AG09309 (cell line): ENCODE measurements around the gene BABAM1.
A peak's percentile ranks its signal among the peaks of the same experiment; 100 is the strongest.

Experiments used
- DNase-seq: peaks from one replicate; pipeline ENCODE4 v3.0.0-alpha.2; 2010; ENCODE audit warnings: low read depth
- H3K4me3 ChIP-seq: 2 replicates; pipeline ENCODE4 v1.5.1; 2011; ENCODE audit warnings: mild to moderate bottlenecking, low read depth, low read length, moderate library complexity; ENCODE audit not compliant: control insufficient read depth
- TF ChIP-seq, protein P1 (sequence below): IDR thresholded peaks from 2 replicates; pipeline ENCODE4 v1.5.1; 2011; ENCODE audit warnings: mild to moderate bottlenecking, low read depth, low read length, inconsistent platforms; ENCODE audit not compliant: insufficient read depth, control insufficient read depth; ENCODE audit errors: missing control alignments

The BABAM1 gene

DNA sequence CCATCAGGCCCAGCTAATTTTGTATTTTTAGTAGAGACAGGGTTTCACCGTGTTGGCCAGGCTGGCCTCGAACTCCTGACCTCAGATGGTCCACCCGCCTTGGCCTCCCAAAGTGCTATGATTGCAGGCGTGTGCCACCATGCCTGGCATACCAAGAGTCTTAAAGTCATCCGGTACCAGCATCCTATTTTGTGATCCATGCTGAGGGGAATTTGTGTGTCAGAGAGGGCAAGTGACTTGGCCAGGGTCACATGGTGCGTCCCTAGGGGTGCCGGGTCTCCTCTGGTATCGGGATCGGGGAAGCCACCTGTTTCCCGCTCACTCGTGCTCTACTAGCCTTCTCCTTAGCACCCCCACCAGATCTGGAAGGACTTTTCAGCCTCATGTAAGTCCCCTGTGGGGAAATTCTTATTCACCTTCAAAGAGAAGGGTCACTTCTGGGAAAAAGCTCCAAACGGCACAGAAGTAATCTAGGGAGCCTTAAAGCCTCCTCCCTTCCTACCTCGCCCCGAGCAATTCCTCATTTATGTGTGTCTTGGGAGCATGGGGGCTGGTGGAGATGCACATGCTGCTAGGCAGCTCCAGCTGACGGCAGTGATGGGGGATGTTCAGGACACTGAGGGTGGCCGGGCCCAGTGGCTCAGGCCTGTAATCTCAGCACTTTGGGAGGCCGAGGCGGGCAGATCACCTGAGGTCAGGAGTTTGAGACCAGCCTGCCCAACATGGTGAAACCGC, 8.4 kb downstream of the BABAM1 start:
- no peak for DNase-seq
- TF ChIP-seq, protein P1, sequence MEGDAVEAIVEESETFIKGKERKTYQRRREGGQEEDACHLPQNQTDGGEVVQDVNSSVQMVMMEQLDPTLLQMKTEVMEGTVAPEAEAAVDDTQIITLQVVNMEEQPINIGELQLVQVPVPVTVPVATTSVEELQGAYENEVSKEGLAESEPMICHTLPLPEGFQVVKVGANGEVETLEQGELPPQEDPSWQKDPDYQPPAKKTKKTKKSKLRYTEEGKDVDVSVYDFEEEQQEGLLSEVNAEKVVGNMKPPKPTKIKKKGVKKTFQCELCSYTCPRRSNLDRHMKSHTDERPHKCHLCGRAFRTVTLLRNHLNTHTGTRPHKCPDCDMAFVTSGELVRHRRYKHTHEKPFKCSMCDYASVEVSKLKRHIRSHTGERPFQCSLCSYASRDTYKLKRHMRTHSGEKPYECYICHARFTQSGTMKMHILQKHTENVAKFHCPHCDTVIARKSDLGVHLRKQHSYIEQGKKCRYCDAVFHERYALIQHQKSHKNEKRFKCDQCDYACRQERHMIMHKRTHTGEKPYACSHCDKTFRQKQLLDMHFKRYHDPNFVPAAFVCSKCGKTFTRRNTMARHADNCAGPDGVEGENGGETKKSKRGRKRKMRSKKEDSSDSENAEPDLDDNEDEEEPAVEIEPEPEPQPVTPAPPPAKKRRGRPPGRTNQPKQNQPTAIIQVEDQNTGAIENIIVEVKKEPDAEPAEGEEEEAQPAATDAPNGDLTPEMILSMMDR: no peak
- H3K4me3 ChIP-seq: no peak overlapping the region

GRCh38 chr19:17279436-17279835, 12.2 kb downstream of the BABAM1 start:
- DNase-seq: no peak
- H3K4me3 ChIP-seq: no peak overlapping the region
- TF ChIP-seq, protein P1: no peak

DNA sequence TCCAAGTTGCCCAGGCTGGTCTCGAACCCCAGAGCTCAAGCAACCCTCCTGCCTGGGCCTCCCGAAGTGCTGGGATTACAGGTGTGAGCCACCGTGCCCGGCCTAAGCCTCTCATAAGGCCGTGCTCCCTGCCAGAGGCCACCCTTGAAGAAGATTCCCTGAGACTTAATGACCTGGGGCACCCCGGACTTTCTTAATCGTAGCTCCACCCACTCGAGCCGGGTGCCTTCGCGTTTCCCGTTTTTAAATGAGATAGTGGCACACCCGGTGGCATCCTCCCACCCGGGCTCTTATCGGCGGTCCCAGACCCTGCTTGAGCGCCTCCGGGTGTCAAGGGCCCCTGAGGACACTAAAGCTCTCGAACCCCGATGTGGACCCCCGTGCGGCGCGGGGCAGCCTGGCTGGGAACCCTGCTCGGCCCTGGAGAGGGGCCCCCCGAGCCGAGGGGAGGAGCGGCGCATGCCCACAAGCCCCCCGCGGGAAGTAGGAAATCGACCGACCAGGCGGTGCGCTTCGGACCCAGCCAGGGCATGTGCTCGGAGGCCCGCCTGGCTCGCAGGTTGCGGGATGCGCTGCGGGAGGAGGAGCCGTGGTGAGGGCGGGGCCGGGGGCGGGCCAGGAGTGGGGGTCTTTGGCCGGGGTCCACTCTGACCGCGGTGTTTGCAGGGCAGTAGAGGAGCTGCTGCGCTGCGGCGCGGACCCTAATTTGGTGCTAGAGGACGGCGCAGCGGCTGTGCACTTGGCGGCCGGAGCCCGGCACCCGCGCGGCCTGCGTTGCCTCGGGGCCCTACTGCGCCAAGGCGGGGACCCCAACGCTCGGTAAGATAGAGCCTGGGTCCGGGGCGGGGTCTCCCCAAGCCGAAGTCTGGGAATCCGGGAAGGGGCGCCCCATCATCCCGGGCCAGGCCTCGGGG, 14.4 kb downstream of the BABAM1 start, which contains the start of gene ANKLE1:
ANKLE1 (plus strand) TSS at position 511 of the 914 bp plus-strand sequence; CDS start at position 531, 20 bp downstream.
- DNase-seq: no peak
- TF ChIP-seq, protein P1: no peak
- peak within 1 kb of the TSS; percentile 31 for H3K4me3 ChIP-seq

DNA sequence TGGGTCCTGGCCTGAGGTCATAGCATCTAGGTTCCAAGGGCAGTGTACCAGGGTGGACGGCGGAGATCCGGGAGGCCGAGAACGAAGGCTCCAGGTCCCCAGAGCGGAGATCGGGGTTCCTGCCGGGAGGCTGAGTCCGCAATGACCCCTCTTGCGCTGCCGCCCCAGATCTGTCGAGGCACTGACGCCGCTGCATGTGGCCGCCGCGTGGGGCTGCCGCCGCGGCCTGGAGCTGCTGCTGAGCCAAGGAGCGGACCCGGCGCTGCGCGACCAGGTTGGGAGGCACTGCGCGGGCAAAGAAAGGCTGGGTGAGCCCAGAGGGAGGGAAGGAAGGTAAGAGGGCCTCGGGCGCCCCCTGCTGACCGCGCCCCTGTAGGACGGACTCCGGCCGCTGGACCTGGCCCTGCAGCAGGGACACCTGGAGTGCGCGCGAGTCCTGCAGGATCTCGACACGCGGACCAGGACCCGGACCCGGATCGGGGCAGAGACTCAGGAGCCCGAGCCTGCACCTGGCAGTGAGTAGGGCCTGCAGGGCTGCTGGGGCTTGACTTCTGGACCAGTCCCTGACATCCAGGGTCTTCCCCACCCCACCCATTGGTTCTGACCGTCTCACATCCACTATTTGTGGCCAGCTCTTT, 15.4 kb downstream of the BABAM1 start:
- TF ChIP-seq, protein P1: peak; percentile 91
- H3K4me3 ChIP-seq: peak overlapping the region; percentile 31
- no peak for DNase-seq

DNA sequence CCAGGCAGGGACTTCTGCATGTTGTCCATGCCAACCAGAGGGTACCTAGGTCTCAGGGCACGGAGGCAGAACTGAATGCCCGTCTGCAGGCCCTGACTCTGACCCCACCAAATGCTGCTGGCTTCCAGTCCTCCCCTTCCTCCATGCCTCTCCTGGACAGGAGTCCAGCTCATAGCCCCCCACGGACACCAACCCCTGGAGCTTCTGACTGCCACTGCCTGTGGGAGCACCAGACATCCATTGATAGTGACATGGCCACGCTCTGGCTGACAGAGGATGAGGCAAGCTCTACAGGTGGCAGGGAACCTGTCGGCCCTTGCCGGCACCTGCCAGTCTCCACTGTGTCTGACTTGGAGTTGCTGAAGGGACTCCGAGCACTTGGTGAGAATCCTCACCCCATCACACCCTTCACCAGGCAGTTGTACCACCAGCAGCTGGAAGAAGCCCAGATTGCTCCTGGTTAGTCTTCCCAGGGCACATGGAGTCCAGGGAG, 16.3 kb downstream of the BABAM1 start:
- no peak for DNase-seq
- H3K4me3 ChIP-seq: no peak overlapping the region
- TF ChIP-seq, protein P1: no peak
